ENCODE results near the gene VPS33A. TPM values are rescaled to one million over a fixed set of nuclear protein-coding genes. Genes with fewer than 3 reads are reported as not detected.

The VPS33A gene
- total RNA-seq, 1 donor from 2014 or later: 40.7 TPM

DNA sequence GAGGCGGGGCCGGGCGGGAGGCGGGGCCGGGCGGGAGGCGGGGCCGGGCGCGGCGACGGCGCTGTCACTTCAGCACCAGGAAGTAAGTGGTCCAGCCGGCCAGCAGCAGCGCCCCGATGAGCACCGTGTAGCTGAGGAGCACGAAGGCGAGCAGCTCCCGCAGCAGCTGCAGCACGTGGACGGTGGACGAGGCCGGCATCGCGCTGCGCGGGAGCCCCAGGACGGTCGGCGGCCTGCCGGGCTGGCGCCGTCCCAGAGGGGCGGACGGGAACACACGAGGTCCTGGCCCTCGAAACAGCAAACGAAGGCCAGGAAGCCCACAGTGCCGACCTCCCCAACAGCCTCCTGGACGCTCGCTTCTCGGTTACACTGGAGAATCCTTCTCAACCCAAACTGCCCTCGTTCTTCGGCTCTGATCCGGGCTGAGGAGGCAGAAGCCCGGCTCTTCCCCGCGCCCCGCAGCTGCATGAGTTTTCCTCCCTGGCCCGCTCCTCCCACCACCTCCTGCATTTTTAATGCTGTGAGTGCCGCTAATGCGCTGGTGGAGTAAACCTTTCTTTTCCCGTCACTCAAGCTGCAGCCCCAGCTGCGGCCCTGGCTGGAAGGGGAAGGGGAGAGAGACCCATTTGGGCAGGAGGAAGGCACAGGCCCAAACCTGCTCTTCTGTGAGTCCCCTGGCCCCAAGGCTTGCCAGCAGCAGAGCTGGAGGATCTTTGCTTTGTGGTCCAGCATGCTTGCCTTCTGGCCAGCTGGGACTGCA, 39.7 kb downstream of the VPS33A start:
- Mint-ChIP-seq H3K9me3 (no peaks in the 10 kb centered on the region), H3K36me3 (ENCODE audit: low read depth) (no peaks in the 10 kb centered on the region), H3K27ac (ENCODE audit: unreplicated experiment) (no peak overlapping the region), H3K27me3 (ENCODE audit: low read depth) (no peaks in the 10 kb centered on the region), H3K4me3 (peak overlapping the region; percentile 98), H3K4me1 (peaks cover 34% of the 10 kb centered on the region)
- no peak for DNase-seq (ENCODE audit: low read depth, low spot score)
- TF ChIP-seq, protein P1, sequence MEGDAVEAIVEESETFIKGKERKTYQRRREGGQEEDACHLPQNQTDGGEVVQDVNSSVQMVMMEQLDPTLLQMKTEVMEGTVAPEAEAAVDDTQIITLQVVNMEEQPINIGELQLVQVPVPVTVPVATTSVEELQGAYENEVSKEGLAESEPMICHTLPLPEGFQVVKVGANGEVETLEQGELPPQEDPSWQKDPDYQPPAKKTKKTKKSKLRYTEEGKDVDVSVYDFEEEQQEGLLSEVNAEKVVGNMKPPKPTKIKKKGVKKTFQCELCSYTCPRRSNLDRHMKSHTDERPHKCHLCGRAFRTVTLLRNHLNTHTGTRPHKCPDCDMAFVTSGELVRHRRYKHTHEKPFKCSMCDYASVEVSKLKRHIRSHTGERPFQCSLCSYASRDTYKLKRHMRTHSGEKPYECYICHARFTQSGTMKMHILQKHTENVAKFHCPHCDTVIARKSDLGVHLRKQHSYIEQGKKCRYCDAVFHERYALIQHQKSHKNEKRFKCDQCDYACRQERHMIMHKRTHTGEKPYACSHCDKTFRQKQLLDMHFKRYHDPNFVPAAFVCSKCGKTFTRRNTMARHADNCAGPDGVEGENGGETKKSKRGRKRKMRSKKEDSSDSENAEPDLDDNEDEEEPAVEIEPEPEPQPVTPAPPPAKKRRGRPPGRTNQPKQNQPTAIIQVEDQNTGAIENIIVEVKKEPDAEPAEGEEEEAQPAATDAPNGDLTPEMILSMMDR (conservative IDR thresholded peaks at IDR 0.05): no peak

GRCh38 chr12:122225683-122226365, 40.5 kb downstream of the VPS33A start, which contains the start of gene DIABLO:
DIABLO (minus strand) TSS chr12:122226052; CDS start chr12:122226014, 38 bp downstream.
- no peaks in the 10 kb centered on the region for H3K9me3 Mint-ChIP-seq
- H3K4me3 Mint-ChIP-seq: peak within 1 kb of the TSS; percentile 98
- no peaks in the 10 kb centered on the region for H3K27me3 Mint-ChIP-seq (ENCODE audit: low read depth)
- DNase-seq (ENCODE audit: low read depth, low spot score): peak; percentile 98
- peak within 1 kb of the TSS; percentile 97 for H3K27ac Mint-ChIP-seq (ENCODE audit: unreplicated experiment)
- peaks cover 34% of the 10 kb centered on the region for H3K4me1 Mint-ChIP-seq
- H3K36me3 Mint-ChIP-seq (ENCODE audit: low read depth): no peaks in the 10 kb centered on the region
- TF ChIP-seq, protein P1 (conservative IDR thresholded peaks at IDR 0.05): no peak

DNA sequence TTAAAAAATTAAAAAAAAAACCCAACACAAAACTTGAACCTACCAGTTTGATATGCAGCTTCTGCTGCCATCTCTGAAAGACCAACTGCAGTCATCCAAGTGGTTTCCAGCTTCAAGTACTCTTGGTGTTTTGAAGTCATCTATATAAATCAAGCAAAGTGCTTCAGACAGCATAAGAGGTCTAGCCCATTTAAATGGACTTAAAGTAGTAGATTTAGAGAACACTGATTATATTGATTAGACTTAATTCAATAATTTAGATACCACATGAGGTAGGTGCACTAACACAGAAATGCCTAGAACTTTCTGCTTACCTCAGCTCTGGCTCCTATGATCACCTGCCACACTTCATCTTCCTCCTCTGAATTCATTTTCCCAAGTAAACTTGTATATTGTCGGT, 49.8 kb downstream of the VPS33A start:
- Mint-ChIP-seq H3K4me1 (no peaks in the 10 kb centered on the region), H3K9me3 (no peaks in the 10 kb centered on the region), H3K27me3 (ENCODE audit: low read depth) (no peaks in the 10 kb centered on the region), H3K4me3 (no peak overlapping the region), H3K36me3 (ENCODE audit: low read depth) (peaks cover 17% of the 10 kb centered on the region), H3K27ac (ENCODE audit: unreplicated experiment) (no peak overlapping the region)
- no peak for DNase-seq (ENCODE audit: low read depth, low spot score)
- TF ChIP-seq, protein P1 (conservative IDR thresholded peaks at IDR 0.05): no peak

- Mint-ChIP-seq H3K4me3 (no peak overlapping the region), H3K36me3 (ENCODE audit: low read depth) (peaks cover 19% of the 10 kb centered on the region), H3K27me3 (ENCODE audit: low read depth) (no peaks in the 10 kb centered on the region), H3K9me3 (no peaks in the 10 kb centered on the region), H3K4me1 (no peaks in the 10 kb centered on the region), H3K27ac (ENCODE audit: unreplicated experiment) (no peak overlapping the region)
- DNase-seq (ENCODE audit: low read depth, low spot score): no peak
- TF ChIP-seq, protein P1 (conservative IDR thresholded peaks at IDR 0.05): no peak
Observed at GRCh38 chr12:122215771-122216170, 50.5 kb downstream of the VPS33A start.

DNA sequence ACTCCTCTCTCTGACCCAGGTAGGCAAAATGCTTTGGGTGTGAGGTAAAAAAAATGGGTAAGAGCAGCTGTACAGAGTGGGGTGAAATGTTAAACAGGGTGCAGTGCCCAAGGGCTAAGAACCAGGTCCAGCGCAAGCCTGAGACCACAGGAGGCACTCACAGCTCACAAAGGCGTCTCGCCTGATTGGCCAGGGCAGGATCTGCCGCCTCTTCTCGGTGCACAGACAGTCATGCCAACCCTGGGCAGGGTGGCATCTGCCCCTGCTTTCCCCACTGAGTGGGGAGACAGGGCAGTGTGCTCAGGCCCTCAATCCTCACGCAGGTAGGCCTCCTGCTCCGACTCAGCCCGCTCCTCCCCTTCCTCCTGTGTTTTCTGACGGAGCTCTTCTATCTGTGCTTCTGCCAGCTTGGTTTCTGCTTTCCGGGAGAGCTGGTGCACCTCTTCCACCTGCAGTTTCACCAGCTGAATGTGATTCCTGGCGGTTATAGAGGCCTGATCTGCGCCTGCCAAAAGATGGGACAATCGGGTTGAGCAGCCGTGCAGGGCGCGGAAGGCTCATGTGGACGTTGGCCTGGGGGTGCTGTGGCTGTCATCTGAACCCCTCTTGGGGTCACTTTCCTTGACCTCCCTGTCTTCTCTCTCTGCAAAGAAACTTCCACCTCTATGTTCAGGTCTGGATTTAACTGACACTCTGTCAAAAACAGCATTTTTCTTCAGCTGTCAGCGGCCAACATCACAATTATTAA, 58.0 kb downstream of the VPS33A start:
- TF ChIP-seq, protein P1 (conservative IDR thresholded peaks at IDR 0.05): no peak
- peaks cover 12% of the 10 kb centered on the region for H3K36me3 Mint-ChIP-seq (ENCODE audit: low read depth)
- no peak for DNase-seq (ENCODE audit: low read depth, low spot score)

More for the DNA sequence above, 58.0 kb downstream of the VPS33A start:
- Mint-ChIP-seq H3K27ac (ENCODE audit: unreplicated experiment) (no peak overlapping the region), H3K4me3 (peak overlapping the region; percentile 4), H3K4me1 (peaks cover 7% of the 10 kb centered on the region), H3K27me3 (ENCODE audit: low read depth) (peaks cover 34% of the 10 kb centered on the region), H3K9me3 (no peaks in the 10 kb centered on the region)
